HG03457 (cell line): ENCODE data around the gene CTCFL.

Experiments used
- ATAC-seq: cut with Tn5 transposase; IDR thresholded peaks from one replicate; pipeline ENCODE4 v1.9.1; 2021; ENCODE audit warnings: moderate number of reproducible peaks; ENCODE audit not compliant: unreplicated experiment

CTCFL gene

GRCh38 chr20:57560554-57561355, 35.8 kb upstream of the CTCFL start, which contains the start of gene PCK1:
TSS of gene PCK1 (plus strand) at chr20:57561110. CDS start at chr20:57561412, 302 bp downstream.
- no peak for ATAC-seq

DNA sequence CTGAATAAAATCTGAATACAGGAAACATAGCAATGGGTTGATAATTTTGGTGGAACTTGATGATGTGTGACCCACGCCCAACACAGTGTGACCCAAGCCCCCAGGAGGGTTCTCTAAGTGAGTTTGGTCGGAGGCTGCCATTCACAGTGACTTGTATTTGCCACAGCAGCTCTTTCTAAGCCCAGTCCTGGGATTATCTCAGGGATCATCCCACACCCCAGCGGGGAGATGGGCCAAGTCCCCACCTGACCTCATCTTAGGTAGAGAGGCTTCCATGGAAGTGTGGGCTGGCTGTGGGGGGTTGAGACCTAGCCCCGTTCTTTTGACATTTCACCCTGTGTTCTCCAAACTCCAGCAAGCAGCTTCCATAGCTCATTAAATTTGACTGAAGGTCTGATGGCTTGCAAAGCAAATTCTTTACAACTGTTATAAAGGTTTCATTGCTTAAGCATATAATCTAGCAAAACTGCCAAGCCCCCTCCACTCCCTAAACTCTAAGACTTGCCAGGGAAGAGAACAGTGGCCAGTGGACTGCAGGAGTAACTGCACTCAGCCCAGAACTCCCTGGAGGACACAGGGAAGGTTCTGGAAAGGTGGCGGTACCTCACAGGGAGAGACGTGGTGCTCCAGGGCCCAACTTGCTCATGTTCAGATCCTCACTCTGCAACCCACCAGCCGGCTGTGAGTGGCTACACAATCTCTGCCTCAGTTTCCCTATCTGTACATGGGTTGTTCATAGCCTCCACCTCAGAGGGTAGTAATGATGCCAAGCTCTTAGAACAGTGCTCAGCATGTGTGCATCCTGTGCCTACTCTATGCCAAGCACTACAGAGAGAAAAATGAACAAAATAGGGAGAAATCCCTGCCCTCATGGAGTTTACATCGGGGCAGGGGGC, 35.0 kb upstream of the CTCFL start:
- no peak for ATAC-seq

- ATAC-seq, result no peak
These were observed 34.3 kb upstream of the CTCFL start for GRCh38 chr20:57559289-57559634.

DNA sequence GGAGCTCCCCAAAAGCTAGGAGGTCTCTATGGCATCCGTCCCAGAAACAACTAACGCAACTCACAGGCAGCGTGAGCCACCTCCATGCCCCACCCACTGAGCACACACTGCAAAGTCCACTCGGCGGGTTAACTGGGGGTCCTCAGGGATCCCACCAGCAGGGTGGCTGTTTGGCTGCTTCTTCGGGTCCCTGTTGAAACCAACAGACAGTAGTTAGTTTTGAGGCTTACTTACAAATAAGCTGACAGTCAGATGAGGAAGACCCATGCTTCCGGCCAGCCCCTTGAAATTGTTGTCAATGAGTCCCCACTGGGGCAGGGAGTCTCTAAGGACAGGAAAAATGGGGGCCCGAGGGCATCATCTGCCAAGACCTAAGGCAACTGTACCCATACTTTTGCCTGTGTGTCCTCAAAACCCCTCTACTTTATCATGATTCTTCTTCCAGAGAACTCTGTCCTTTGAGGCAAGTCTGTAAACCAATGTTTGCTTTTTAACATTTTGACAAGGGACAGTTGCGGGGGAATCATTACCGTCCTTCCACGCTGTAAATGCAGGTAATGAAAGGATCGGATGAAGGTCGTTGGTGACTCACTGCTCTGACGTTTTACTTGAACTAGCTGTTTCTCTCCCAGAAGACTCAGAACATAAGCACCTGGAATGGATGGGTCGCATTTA, 33.8 kb upstream of the CTCFL start:
- no peak for ATAC-seq

GRCh38 chr20:57557926-57558613, 33.1 kb upstream of the CTCFL start:
- no peak for ATAC-seq

GRCh38 chr20:57556980-57557274, 32.0 kb upstream of the CTCFL start:
- no peak for ATAC-seq

DNA sequence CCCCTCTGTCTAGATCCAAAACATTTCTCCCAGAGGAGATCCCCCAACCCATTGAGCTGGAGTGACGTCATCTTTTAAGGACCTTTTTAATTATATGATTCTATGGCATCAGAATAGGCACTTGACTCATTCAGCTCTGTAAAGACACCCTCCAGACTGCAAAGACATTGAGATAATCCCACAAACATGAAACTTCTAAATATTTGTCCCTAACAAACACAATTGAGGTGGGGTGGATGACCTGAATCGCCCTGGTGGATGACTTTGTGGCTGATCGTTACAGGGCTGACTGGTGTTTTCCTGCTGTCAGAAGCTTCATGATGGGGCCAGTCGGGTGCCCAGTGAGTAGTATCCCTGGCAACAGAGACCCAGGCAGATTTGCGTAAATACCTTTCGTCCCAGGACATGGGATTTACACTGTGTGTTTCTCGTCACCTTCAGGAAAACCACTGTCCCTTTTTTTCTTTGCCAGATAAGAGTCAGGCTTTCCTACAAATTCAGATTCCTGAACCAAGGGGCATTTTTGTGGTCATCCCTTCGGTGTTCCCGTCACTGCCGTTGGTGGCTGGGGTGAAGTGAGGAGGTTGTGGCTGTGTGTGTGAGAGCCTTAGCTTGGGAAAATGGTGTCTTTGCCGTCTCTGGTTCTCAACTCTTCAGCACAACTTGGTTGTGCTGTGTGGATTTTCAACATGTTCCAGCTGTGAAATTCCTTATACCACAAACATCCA, 30.7 kb upstream of the CTCFL start:
- ATAC-seq, result no peak

- no peak for ATAC-seq
These were observed 28.6 kb upstream of the CTCFL start for GRCh38 chr20:57553376-57554018.

GRCh38 chr20:57552471-57552870, 27.5 kb upstream of the CTCFL start:
- ATAC-seq, result no peak

- no peak for ATAC-seq
These were observed 23.5 kb upstream of the CTCFL start for GRCh38 chr20:57548177-57549058.

GRCh38 chr20:57546956-57547649, 22.2 kb upstream of the CTCFL start:
- no peak for ATAC-seq

- ATAC-seq, result no peak
These were observed 21.2 kb upstream of the CTCFL start for GRCh38 chr20:57545927-57546662.

- ATAC-seq, result no peak
These were observed 20.1 kb upstream of the CTCFL start for GRCh38 chr20:57544838-57545564.

- no peak for ATAC-seq
These were observed 18.8 kb upstream of the CTCFL start for GRCh38 chr20:57543754-57544153.

- ATAC-seq, result no peak
These were observed 16.1 kb upstream of the CTCFL start for GRCh38 chr20:57540890-57541580.

- ATAC-seq, result no peak
These were observed 14.9 kb upstream of the CTCFL start for GRCh38 chr20:57539889-57540288.
